GM18508 (cell line): ENCODE results near the gene PLEKHG1.
A peak's percentile ranks its signal among the peaks of the same experiment; 100 is the strongest.

Experiments
- ATAC-seq: cut with Tn5 transposase; IDR thresholded peaks from one replicate; pipeline ENCODE4 v1.9.1; 2021; ENCODE audit warnings: moderate number of reproducible peaks; ENCODE audit not compliant: insufficient read depth, unreplicated experiment

PLEKHG1 gene

GRCh38 chr6:150588888-150589499, 10.7 kb upstream of the PLEKHG1 start:
- no peak for ATAC-seq

- no peak for ATAC-seq
Measured at GRCh38 chr6:150589852-150590251, 9.8 kb upstream of the PLEKHG1 start.

- ATAC-seq, result no peak
Measured at GRCh38 chr6:150590446-150590845, 9.2 kb upstream of the PLEKHG1 start.

GRCh38 chr6:150592377-150592995, 7.2 kb upstream of the PLEKHG1 start:
- no peak for ATAC-seq

GRCh38 chr6:150593119-150593518, 6.6 kb upstream of the PLEKHG1 start:
- ATAC-seq, result no peak

- no peak for ATAC-seq
Measured at GRCh38 chr6:150596439-150596838, 3.2 kb upstream of the PLEKHG1 start.

GRCh38 chr6:150598401-150598800, 1.3 kb upstream of the PLEKHG1 start:
- no peak for ATAC-seq

- ATAC-seq, result no peak
Measured at GRCh38 chr6:150598858-150599198, 857 bp upstream of the PLEKHG1 start.

- ATAC-seq, result no peak
Measured at GRCh38 chr6:150600010-150600300, 270 bp downstream of the PLEKHG1 start.

GRCh38 chr6:150600301-150601017, 774 bp downstream of the PLEKHG1 start:
- ATAC-seq, result peak; percentile 46

- no peak for ATAC-seq
Measured at GRCh38 chr6:150601439-150601838, 1.8 kb downstream of the PLEKHG1 start.

- ATAC-seq, result no peak
Measured at GRCh38 chr6:150603176-150603575, 3.5 kb downstream of the PLEKHG1 start.

GRCh38 chr6:150604467-150604866, 4.8 kb downstream of the PLEKHG1 start:
- no peak for ATAC-seq

- ATAC-seq, result no peak
Measured at GRCh38 chr6:150605333-150605732, 5.6 kb downstream of the PLEKHG1 start.

GRCh38 chr6:150606168-150606591, 6.5 kb downstream of the PLEKHG1 start:
- no peak for ATAC-seq

- no peak for ATAC-seq
Measured at GRCh38 chr6:150606647-150607328, 7.1 kb downstream of the PLEKHG1 start.

GRCh38 chr6:150607329-150607650, 7.6 kb downstream of the PLEKHG1 start:
- ATAC-seq, result no peak

- no peak for ATAC-seq
Measured at GRCh38 chr6:150610584-150610983, 10.9 kb downstream of the PLEKHG1 start.

- ATAC-seq, result no peak
Measured at GRCh38 chr6:150613269-150613668, 13.6 kb downstream of the PLEKHG1 start.

GRCh38 chr6:150615967-150616366, 16.3 kb downstream of the PLEKHG1 start:
- no peak for ATAC-seq

GRCh38 chr6:150616586-150616985, 16.9 kb downstream of the PLEKHG1 start:
- no peak for ATAC-seq

GRCh38 chr6:150617062-150617461, 17.4 kb downstream of the PLEKHG1 start:
- no peak for ATAC-seq
